CD4-positive, alpha-beta T cell treated with Interleukin-2 at 100 ng/mL for 4 hours (primary cell): ENCODE measurements around the gene THPO.

Source experiments
- DNase-seq: peaks from one replicate; pipeline ENCODE4 v3.0.0-alpha.2; 2020; ENCODE audit warnings: low spot score

THPO gene

DNA sequence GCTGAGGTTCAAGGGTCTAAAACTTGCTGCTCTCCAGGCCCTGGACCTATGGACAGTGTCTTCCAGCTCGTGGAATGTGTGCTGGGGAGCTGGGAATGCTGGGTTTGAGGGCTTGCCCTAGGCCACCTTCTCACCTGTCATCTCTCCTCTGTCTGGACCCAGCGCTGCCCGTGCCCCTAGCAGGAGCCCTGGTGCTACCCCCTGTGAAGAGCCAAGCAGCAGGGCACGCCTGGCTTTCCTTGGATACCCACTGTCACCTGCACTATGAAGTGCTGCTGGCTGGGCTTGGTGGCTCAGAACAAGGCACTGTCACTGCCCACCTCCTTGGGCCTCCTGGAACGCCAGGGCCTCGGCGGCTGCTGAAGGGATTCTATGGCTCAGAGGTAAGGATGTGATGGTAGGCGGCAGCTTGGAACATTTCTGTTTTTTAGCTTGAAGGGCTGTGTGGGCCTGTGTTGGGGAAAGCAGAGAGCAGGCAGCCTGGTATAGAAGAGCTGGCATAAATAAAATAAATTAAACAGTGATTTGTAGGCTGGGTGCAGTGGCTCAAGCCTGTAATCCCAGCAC is 6.9 kb upstream of the THPO start:
- DNase-seq = no peak

- DNase-seq = no peak
Measured at GRCh38 chr3:184384342-184384741, 6.3 kb upstream of the THPO start.

DNA sequence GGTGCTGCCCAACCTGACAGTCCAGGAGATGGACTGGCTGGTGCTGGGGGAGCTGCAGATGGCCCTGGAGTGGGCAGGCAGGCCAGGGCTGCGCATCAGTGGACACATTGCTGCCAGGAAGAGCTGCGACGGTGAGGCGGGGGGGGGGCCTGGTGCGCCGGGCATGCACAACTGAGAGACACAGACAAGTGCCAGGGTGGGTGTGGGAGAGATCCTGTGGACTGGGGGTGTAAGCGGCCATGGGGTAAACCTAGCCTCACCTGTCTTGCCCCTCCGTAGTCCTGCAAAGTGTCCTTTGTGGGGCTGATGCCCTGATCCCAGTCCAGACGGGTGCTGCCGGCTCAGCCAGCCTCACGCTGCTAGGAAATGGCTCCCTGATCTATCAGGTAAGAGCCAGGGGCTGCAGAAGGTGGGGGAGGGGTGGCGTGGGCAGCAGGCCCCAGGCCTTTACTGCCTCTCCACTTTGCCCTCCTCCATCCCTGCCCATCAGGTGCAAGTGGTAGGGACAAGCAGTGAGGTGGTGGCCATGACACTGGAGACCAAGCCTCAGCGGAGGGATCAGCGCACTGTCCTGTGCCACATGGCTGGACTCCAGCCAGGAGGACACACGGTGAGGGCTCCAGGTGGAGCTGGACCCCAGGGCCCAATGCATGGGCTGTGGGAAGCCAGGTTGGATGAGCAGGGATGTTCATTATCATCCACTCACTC is 5.2 kb upstream of the THPO start:
- no peak for DNase-seq

GRCh38 chr3:184382326-184383032 is 4.5 kb upstream of the THPO start:
- no peak for DNase-seq

GRCh38 chr3:184381261-184382224 is 3.5 kb upstream of the THPO start:
- DNase-seq = no peak

GRCh38 chr3:184380627-184381260 is 2.7 kb upstream of the THPO start:
- no peak for DNase-seq

GRCh38 chr3:184380185-184380626 is 2.2 kb upstream of the THPO start:
- DNase-seq = peak; percentile 12

GRCh38 chr3:184379358-184380184 is 1.6 kb upstream of the THPO start, which contains the start of gene CHRD:
TSS of gene CHRD (plus strand) at chr3:184380054. CDS start at chr3:184380319, 265 bp downstream.
- DNase-seq = no peak

DNA sequence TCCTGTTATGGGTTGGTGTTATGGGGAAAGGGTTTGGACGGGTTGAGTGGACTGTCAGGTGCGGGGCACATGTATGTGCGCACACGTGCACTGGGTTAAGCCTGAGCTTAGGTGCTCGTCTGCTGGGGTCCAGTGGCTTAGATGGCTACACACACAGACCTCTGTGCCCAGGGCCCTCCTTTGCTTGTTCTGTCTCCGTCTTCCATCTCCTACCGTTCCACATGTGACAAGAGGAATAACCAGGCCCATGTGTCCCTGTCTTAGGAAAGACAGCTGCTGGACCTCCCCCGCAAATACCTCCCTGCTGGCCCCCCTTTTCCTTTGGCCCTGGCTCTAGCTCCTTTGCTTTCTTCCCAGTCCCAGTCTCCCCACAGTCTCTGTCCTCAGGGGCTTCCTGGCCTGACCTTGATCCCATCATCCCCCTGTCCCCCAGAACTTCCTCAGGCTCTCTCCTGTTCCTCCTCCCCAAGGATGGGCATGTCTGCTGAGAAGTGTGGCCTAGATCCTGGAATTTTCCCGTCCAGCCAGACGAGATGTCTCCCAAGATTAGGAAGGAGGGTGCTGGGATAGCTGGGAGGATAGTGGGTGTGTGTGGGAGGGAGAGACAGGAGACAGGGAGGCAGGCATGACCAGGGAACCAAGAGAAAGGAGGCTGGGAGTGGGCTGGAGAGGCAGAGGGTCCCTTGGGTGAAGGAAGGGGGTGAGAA is 797 bp upstream of the THPO start:
- DNase-seq = no peak

DNA sequence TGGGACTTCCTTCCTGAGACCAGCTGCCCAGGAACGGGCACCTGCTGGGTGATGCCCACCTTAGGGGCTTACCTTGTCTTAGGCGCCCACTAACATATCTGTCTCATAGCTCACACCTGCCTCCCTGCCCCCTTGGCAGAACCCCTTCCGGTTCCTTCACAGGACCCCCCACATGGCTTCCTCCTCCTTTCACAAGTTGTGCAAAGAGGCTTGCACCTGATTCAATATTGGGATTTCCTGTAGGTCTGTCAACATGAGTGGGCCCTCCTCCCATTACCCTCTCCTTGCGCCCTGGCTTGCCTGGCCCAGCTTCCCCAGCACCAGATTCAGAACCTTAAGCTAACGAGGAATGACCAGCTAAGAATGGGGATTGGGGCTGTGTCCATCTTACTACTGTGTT is 633 bp downstream of the THPO start:
- DNase-seq = no peak

GRCh38 chr3:184375747-184376461 is 2.1 kb downstream of the THPO start:
- no peak for DNase-seq

GRCh38 chr3:184373422-184373821 is 4.6 kb downstream of the THPO start:
- DNase-seq = no peak

- DNase-seq = no peak
Measured at GRCh38 chr3:184372911-184373310, 5.1 kb downstream of the THPO start.

DNA sequence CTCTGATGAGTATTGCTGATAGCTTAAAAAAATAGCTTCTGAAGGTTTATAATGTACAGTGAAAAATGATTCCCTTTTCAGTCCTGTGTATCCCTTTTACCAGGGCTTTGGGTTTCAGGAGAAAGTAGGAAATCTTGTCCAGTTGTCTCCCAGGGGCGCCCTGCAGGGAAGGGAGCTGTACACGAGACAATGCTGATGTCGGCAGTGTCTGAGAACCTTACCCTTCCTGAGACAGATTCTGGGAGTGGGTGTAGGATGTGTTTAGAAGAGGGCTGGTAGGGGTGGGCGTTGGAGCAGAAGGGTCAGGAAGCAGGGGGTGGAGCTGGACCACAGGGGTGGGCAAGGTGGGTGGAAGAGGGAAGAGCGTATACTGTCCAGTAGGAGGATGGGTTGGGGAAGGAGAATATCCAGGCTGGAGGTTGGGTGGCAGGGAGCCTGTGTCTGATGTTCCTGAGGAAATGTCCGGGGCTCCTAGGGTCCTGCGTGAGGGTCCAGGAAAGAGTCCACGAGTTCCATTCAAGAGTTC is 5.6 kb downstream of the THPO start:
- no peak for DNase-seq

GRCh38 chr3:184371570-184372018 is 6.4 kb downstream of the THPO start:
- peak; percentile 58 for DNase-seq

GRCh38 chr3:184368586-184369183 is 9.3 kb downstream of the THPO start:
- DNase-seq = no peak

GRCh38 chr3:184368116-184368515 is 9.9 kb downstream of the THPO start:
- DNase-seq = no peak

DNA sequence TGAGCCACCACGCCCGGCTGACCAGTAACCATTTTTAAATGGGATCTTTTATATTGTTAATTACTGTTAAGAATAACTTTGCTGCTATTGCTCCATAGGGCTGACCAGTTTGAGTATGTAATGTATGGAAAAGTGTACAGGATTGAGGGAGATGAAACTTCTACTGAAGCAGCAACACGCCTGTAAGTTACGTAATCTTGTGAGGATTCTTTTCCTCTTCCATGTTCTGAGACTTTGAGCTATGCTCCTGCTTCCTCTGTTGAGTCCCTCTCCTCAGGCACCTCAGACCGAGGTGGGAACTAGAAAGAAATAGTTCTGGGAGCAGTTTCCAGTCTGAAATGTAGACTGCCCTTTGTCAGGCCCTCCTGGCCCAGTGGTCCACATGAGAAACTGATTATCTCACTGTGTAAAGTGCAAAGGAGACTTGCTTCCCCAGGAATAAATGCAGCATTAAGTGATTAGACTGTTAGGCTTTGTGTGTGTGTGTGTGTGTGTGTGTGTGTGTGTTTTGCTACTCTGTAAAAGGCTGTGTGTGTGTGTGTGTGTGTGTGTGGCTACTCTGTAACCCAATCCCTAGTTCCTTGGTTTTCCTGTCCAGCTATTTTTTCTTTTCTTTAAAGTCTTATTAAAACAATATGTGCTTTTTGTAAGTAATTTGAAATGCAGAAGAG is 11.3 kb downstream of the THPO start:
- no peak for DNase-seq
